SK-N-MC (cell line): ENCODE results near the gene ARL17A.
"Not testable (repeated sequence)": the region's sequence is repeated elsewhere in the genome, so short reads cannot be mapped to it uniquely, and the experiment has no call there.

ENCODE experiments used
- EZH2 ChIP-seq: fragments of 200-600 bp; sonication (generic); IDR thresholded peaks from one replicate; pipeline ENCODE4 v1.6.1; 2017; ENCODE audit warnings: antibody characterized with exemption
- FOXP2 ChIP-seq: optimal IDR thresholded peaks from 2 replicates; pipeline ENCODE3; 2011; ENCODE audit warnings: mild to moderate bottlenecking, moderate library complexity; ENCODE audit not compliant: insufficient read depth; ENCODE audit errors: extremely low read length, control extremely low read depth
- POLR2AphosphoS5 ChIP-seq: IDR thresholded peaks from 2 replicates; pipeline ENCODE4 v1.6.1; 2012; ENCODE audit warnings: mild to moderate bottlenecking, low read depth, low read length, borderline replicate concordance

- TF ChIP-seq EZH2, POLR2AphosphoS5, FOXP2: not testable (repeated sequence)
These were observed 44.3 kb upstream of the ARL17A start for GRCh38 chr17:46623790-46624189.
